CD4-positive, alpha-beta T cell (primary cell): ENCODE measurements around the gene SMIM5. TPM values are rescaled to one million over a fixed set of nuclear protein-coding genes. Genes with fewer than 3 reads are reported as not detected.

ENCODE experiments used
- ATAC-seq: fragments of 200-7000 bp; cut with Tn5 transposase; one replicate; pipeline ENCODE4 v1.10.0; 2022; ENCODE audit warnings: mild to moderate bottlenecking; ENCODE audit not compliant: poor library complexity
- CTCF ChIA-PET: fragments of 350-600 bp; sonication (Branson Sonifier 250); formaldehyde crosslinking; loops from one replicate; lab custom pipeline; 2021; ENCODE audit warnings: antibody characterized with exemption, inconsistent platforms; lab: Charles Lee
- POLR2A ChIA-PET: fragments of 350-600 bp; sonication (Branson Sonifier 250); formaldehyde crosslinking; loops from one replicate; lab custom pipeline; 2021; ENCODE audit warnings: antibody characterized with exemption, inconsistent platforms; lab: Charles Lee
- DNase-seq, 14 experiments: peaks; one replicate each; pipeline ENCODE4 v3.0.0-alpha.2; 2013 to 2020; ENCODE audit warnings: mixed read lengths in 2 of 14
- H3K27ac ChIP-seq, 2 donors: one replicate each; pipeline versions ENCODE4 v1.5.1 to v1.7.0; 2013; ENCODE audit warnings: low read length in 2 of 2, low read depth in 1 of 2, mild to moderate bottlenecking in 1 of 2
- H3K27me3 ChIP-seq, 2 experiments: 1 replicate in 1 of 2; 2 replicates in 1 of 2; pipeline versions ENCODE4 v1.6.1 to v1.7.0; 2013; ENCODE audit warnings: low read length in 2 of 2, control low read depth in 1 of 2, mild to moderate bottlenecking in 1 of 2, moderate library complexity in 1 of 2; ENCODE audit not compliant: insufficient read depth in 2 of 2, control insufficient read depth in 1 of 2
- H3K36me3 ChIP-seq: one replicate; pipeline ENCODE4 v1.6.1; 2013; ENCODE audit warnings: low read length, control low read depth; ENCODE audit not compliant: insufficient read depth
- H3K4me1 ChIP-seq: one replicate; pipeline ENCODE4 v1.6.1; 2013; ENCODE audit warnings: low read length, control low read depth; ENCODE audit not compliant: insufficient read depth
- H3K4me3 ChIP-seq: one replicate; pipeline ENCODE4 v1.5.1; 2013; ENCODE audit warnings: mild to moderate bottlenecking, low read length, moderate library complexity
- H3K9me3 ChIP-seq, 2 experiments: 1 replicate in 1 of 2; 2 replicates in 1 of 2; pipeline versions ENCODE4 v1.6.1 to v1.7.0; 2013; ENCODE audit warnings: low read length in 2 of 2, mild to moderate bottlenecking in 2 of 2, control low read depth in 1 of 2, moderate library complexity in 1 of 2; ENCODE audit not compliant: control insufficient read depth in 1 of 2, insufficient read depth in 1 of 2
- H3K27ac Mint-ChIP-seq: one replicate; pipeline ENCODE4 v1.8.0; 2020; ENCODE audit warnings: mixed read lengths
- H3K27me3 Mint-ChIP-seq: one replicate; pipeline ENCODE4 v1.8.0; 2021; ENCODE audit warnings: mixed read lengths
- H3K36me3 Mint-ChIP-seq: one replicate; pipeline ENCODE4 v1.8.0; 2021; ENCODE audit warnings: low read depth, mixed read lengths
- H3K4me1 Mint-ChIP-seq: one replicate; pipeline ENCODE4 v1.8.0; 2021; ENCODE audit warnings: low read depth, mixed read lengths
- H3K4me3 Mint-ChIP-seq: one replicate; pipeline ENCODE4 v1.8.0; 2020; ENCODE audit warnings: mild to moderate bottlenecking, mixed read lengths
- H3K9me3 Mint-ChIP-seq: one replicate; pipeline ENCODE4 v1.8.0; 2020; ENCODE audit warnings: mixed read lengths
- intact Hi-C, 2 experiments: fragments of 100-400 bp; cut with DNase I in 1 of 2; cut with micrococcal nuclease in 1 of 2; formaldehyde crosslinking; loops; one replicate each; pipeline versions ENCODE4 v1.15.1 to v1.9.0; 2023 to 2025; cut with DNase I, micrococcal nuclease
- polyA plus RNA-seq, 2 donors: library from polyadenylated mRNA; unstranded; fragments of 120-200 nt; gene quantifications; one replicate each; pipeline ENCODE4 v1.2.1, GENCODE V29; 2013
- total RNA-seq, 174 experiments: library from RNA in 2 of 174; stranded (reverse) in 2 of 174; gene quantifications; one replicate each; pipeline ENCODE4 v1.2.3 and lab custom pipeline; 2021 to 2026
- TF ChIP-seq, protein P1 (sequence below): fragments of 200-600 bp; IDR thresholded peaks from one replicate; pipeline ENCODE4 v1.8.0; 2022; ENCODE audit warnings: antibody characterized with exemption, mild to moderate bottlenecking

Gene SMIM5, protein sequence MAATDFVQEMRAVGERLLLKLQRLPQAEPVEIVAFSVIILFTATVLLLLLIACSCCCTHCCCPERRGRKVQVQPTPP
- 1 to 10 TPM in 1 of 2 experiments, under 1 TPM in 1; 0.75 to 1.3 TPM for total RNA-seq
- polyA plus RNA-seq (2013, experiment 1 of 2): 1.1 TPM
- polyA plus RNA-seq (2013, experiment 2 of 2): 1.0 TPM
- 0 to 1.5 (median 0.29) reads per million in 172 experiments for total RNA-seq (lab: John Stamatoyannopoulos, UW)

GRCh38 chr17:75632863-75633485, at the start of gene SMIM5:
TSS of gene SMIM5 (plus strand) at chr17:75633434. CDS start at chr17:75640202, 6,768 bp downstream.
- H3K9me3 Mint-ChIP-seq: no peaks in the 10 kb centered on the region
- Histone ChIP-seq H3K4me1 (peaks cover 17% of the 10 kb centered on the region), H3K27ac (no peak within 1 kb of the TSS), H3K27me3 (no peaks in the 10 kb centered on the region), H3K4me3 (no peak within 1 kb of the TSS), H3K36me3 (peaks cover 4% of the 10 kb centered on the region), H3K9me3 (no peaks in the 10 kb centered on the region)
- H3K4me1 Mint-ChIP-seq: peaks cover 13% of the 10 kb centered on the region
- H3K36me3 Mint-ChIP-seq: no peaks in the 10 kb centered on the region
- peak; percentile 86 for ATAC-seq
- no peak within 1 kb of the TSS for H3K27ac Mint-ChIP-seq
- intact Hi-C loops: loop anchor here (1.0 kb wide), 3 partner anchors 114 to 207 kb away; no protein-coding TSS in a partner anchor
- H3K4me3 Mint-ChIP-seq: no peak within 1 kb of the TSS
- ChIA-PET CTCF (interaction anchor here (0.6 to 3.3 kb wide), 17 partner anchors 8 to 208 kb away, joined by 3 to 78 read pairs (median 5); partner anchors contain the start of genes RECQL5 and SAP30BP), POLR2A (interaction anchor here (1.1 to 1.7 kb wide), 5 partner anchors 8 to 222 kb away, joined by 3 to 12 read pairs (median 4); partner anchors contain the start of genes RECQL5, SAP30BP and WBP2)
- DNase-seq: peak; percentile 71 to 91 (median 80)
- H3K27me3 Mint-ChIP-seq: no peaks in the 10 kb centered on the region
- TF ChIP-seq, protein P1, sequence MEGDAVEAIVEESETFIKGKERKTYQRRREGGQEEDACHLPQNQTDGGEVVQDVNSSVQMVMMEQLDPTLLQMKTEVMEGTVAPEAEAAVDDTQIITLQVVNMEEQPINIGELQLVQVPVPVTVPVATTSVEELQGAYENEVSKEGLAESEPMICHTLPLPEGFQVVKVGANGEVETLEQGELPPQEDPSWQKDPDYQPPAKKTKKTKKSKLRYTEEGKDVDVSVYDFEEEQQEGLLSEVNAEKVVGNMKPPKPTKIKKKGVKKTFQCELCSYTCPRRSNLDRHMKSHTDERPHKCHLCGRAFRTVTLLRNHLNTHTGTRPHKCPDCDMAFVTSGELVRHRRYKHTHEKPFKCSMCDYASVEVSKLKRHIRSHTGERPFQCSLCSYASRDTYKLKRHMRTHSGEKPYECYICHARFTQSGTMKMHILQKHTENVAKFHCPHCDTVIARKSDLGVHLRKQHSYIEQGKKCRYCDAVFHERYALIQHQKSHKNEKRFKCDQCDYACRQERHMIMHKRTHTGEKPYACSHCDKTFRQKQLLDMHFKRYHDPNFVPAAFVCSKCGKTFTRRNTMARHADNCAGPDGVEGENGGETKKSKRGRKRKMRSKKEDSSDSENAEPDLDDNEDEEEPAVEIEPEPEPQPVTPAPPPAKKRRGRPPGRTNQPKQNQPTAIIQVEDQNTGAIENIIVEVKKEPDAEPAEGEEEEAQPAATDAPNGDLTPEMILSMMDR: peak; percentile 81

GRCh38 chr17:75584849-75585175, 48.4 kb upstream of the SMIM5 start:
- CTCF ChIA-PET: no interaction called here
- H3K27me3 ChIP-seq: no peaks in the 10 kb centered on the region
- no peak overlapping the region for H3K27ac ChIP-seq
- Mint-ChIP-seq H3K9me3 (peaks cover 2% of the 10 kb centered on the region), H3K36me3 (no peaks in the 10 kb centered on the region), H3K4me3 (no peak overlapping the region), H3K27me3 (no peaks in the 10 kb centered on the region), H3K4me1 (peaks cover 11% of the 10 kb centered on the region), H3K27ac (no peak overlapping the region)
- no peak for ATAC-seq
- intact Hi-C loops: loop anchor here in 1 of 2 experiments (5.0 kb wide), 1 partner anchor 58 kb away; the partner anchor contains the start of gene LLGL2
- peaks cover 0 to 6% of the 10 kb centered on the region in 2 experiments for H3K9me3 ChIP-seq
- no peak overlapping the region for H3K4me3 ChIP-seq
- peaks cover 28% of the 10 kb centered on the region for H3K4me1 ChIP-seq
- TF ChIP-seq, protein P1: no peak
- H3K36me3 ChIP-seq: no peaks in the 10 kb centered on the region
- POLR2A ChIA-PET: no interaction called here
- DNase-seq: no peak

- DNase-seq (peak; percentile 23 to 80 (median 54)), ATAC-seq (peak; percentile 36)
- no peaks in the 10 kb centered on the region for H3K27me3 Mint-ChIP-seq
- TF ChIP-seq, protein P1: no peak
- Histone ChIP-seq H3K27ac (peak within 1 kb of the TSS; percentile 55 to 56), H3K27me3 (no peaks in the 10 kb centered on the region), H3K4me1 (peaks cover 32% of the 10 kb centered on the region), H3K4me3 (peak within 1 kb of the TSS; percentile 66), H3K9me3 (no peaks in the 10 kb centered on the region), H3K36me3 (no peaks in the 10 kb centered on the region)
- H3K4me3 Mint-ChIP-seq: peak within 1 kb of the TSS; percentile 68
- H3K9me3 Mint-ChIP-seq: no peaks in the 10 kb centered on the region
- ChIA-PET CTCF (interaction anchor here (0.6 to 1.0 kb wide), 5 partner anchors 45 to 443 kb away, joined by 3 to 4 read pairs (median 3); partner anchors contain the start of genes LLGL2, SMIM5, TMEM94 and TSEN54), POLR2A (interaction anchor here (0.6 to 1.9 kb wide), 14 partner anchors 10 to 317 kb away, joined by 3 to 10 read pairs (median 4); partner anchors contain the start of genes LLGL2, MIF4GD, RECQL5 and SAP30BP)
- H3K4me1 Mint-ChIP-seq: peaks cover 11% of the 10 kb centered on the region
- H3K36me3 Mint-ChIP-seq: no peaks in the 10 kb centered on the region
- intact Hi-C loops: loop anchor here (2.0 to 5.0 kb wide), 4 partner anchors 61 to 161 kb away; partner anchors contain the start of genes LLGL2 (in 2 of the 2) and CASKIN2 (in 1 of the 2)
- H3K27ac Mint-ChIP-seq: peak within 1 kb of the TSS; percentile 42
Measured at GRCh38 chr17:75587675-75588595, 45.3 kb upstream of the SMIM5 start, which contains the start of gene MYO15B. TSS of gene MYO15B (plus strand) at chr17:75587800. CDS start at chr17:75588058, 258 bp downstream.
